BE2C (cell line): ENCODE results near the gene MICU1.

Experiments
- DNase-seq: peaks from one replicate; pipeline ENCODE4 v3.0.0-alpha.2; 2020
- H3K27me3 ChIP-seq: fragments of 250-450 bp; sonication (Bioruptor Pico); 2 replicates; pipeline ENCODE4 v1.5.1; 2020; ENCODE audit warnings: mild to moderate bottlenecking
- H3K36me3 ChIP-seq: fragments of 250-450 bp; sonication (Bioruptor Pico); 2 replicates; pipeline ENCODE4 v1.5.1; 2020; ENCODE audit warnings: mild to moderate bottlenecking
- H3K4me1 ChIP-seq: fragments of 250-450 bp; sonication (Bioruptor Pico); 2 replicates; pipeline ENCODE4 v1.5.1; 2020
- H3K4me3 ChIP-seq: 2 replicates; pipeline ENCODE4 v1.5.1; 2011; ENCODE audit warnings: low read depth, low read length
- H3K9me3 ChIP-seq: fragments of 250-450 bp; sonication (Bioruptor Pico); 2 replicates; pipeline ENCODE4 v1.5.1; 2020
- CTCF ChIP-seq: IDR thresholded peaks from 2 replicates; pipeline ENCODE4 v1.5.1; 2012; ENCODE audit warnings: mild to moderate bottlenecking, low read depth, low read length

Gene MICU1

DNA sequence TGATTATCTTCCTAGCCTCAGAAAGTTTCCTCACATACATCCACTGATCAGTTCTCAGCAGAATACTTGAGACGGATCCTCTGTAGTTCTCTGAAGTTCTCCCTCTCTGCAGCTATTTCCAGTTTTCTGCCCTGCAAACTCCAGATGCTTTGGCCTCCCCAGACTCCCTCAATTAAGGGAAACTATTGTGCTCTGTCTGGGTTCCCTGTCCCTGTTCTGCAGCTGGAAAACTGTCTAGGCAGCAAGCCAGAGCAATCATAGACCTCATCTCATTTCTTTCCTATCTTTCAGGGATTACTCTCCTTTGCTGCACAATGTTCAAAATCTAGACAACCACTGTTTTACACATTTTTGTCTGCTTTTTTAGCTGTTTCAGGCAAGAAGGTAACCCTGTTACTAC lies 9.2 kb downstream of the MICU1 start:
- H3K36me3 ChIP-seq = no peaks in the 10 kb centered on the region
- peaks cover 10% of the 10 kb centered on the region for H3K4me1 ChIP-seq
- no peak for TF ChIP-seq CTCF
- no peaks in the 10 kb centered on the region for H3K9me3 ChIP-seq
- peak; percentile 68 for DNase-seq
- no peak overlapping the region for H3K4me3 ChIP-seq
- no peaks in the 10 kb centered on the region for H3K27me3 ChIP-seq

GRCh38 chr10:72615970-72616369 lies 9.9 kb downstream of the MICU1 start:
- Histone ChIP-seq H3K4me1 (peaks cover 10% of the 10 kb centered on the region), H3K27me3 (no peaks in the 10 kb centered on the region), H3K9me3 (no peaks in the 10 kb centered on the region), H3K4me3 (no peak overlapping the region), H3K36me3 (no peaks in the 10 kb centered on the region)
- no peak for TF ChIP-seq CTCF
- no peak for DNase-seq

- Histone ChIP-seq H3K27me3 (no peaks in the 10 kb centered on the region), H3K4me3 (peak overlapping the region; percentile 50)
- peak; percentile 68 for DNase-seq
These were observed 13.6 kb downstream of the MICU1 start for GRCh38 chr10:72612203-72612826.

GRCh38 chr10:72611783-72612182 lies 14.1 kb downstream of the MICU1 start:
- peak overlapping the region; percentile 50 for H3K4me3 ChIP-seq
- peak; percentile 36; the same call in 1 of the 2 replicates for TF ChIP-seq CTCF
- no peaks in the 10 kb centered on the region for H3K36me3 ChIP-seq
- peak; percentile 79 for DNase-seq
- no peaks in the 10 kb centered on the region for H3K9me3 ChIP-seq
- peaks cover under 1% of the 10 kb centered on the region for H3K4me1 ChIP-seq
- H3K27me3 ChIP-seq = no peaks in the 10 kb centered on the region

More at GRCh38 chr10:72612203-72612826, 13.6 kb downstream of the MICU1 start:
- no peak for TF ChIP-seq CTCF
- Histone ChIP-seq H3K36me3 (no peaks in the 10 kb centered on the region), H3K4me1 (peaks cover 6% of the 10 kb centered on the region), H3K9me3 (no peaks in the 10 kb centered on the region)

GRCh38 chr10:72610466-72610865 lies 15.4 kb downstream of the MICU1 start:
- TF ChIP-seq CTCF = no peak
- no peaks in the 10 kb centered on the region for H3K9me3 ChIP-seq
- H3K36me3 ChIP-seq = no peaks in the 10 kb centered on the region
- DNase-seq = no peak
- no peaks in the 10 kb centered on the region for H3K4me1 ChIP-seq
- no peaks in the 10 kb centered on the region for H3K27me3 ChIP-seq
- H3K4me3 ChIP-seq = no peak overlapping the region

- H3K27me3 ChIP-seq = no peaks in the 10 kb centered on the region
- TF ChIP-seq CTCF = no peak
- peaks cover 4% of the 10 kb centered on the region; the same call in 1 of the 2 replicates for H3K4me1 ChIP-seq
- no peak overlapping the region for H3K4me3 ChIP-seq
- H3K36me3 ChIP-seq = no peaks in the 10 kb centered on the region
- DNase-seq = no peak
- H3K9me3 ChIP-seq = no peaks in the 10 kb centered on the region
These were observed 20.8 kb downstream of the MICU1 start for GRCh38 chr10:72605122-72605521.
